Naive thymus-derived CD4-positive, alpha-beta T cell (primary cell): ENCODE results near the gene NRXN3. TPM values are rescaled to one million over a fixed set of nuclear protein-coding genes. Genes with fewer than 3 reads are reported as not detected.

Experiments
- ATAC-seq: fragments of 150-1000 bp; cut with Tn5 transposase; 2 replicates; pipeline ENCODE4 v1.10.0; 2021; ENCODE audit warnings: mild to moderate bottlenecking, moderate library complexity
- CTCF ChIA-PET: fragments of 350-600 bp; sonication (Branson Sonifier 250); formaldehyde crosslinking; loops from one replicate; lab custom pipeline; 2021; ENCODE audit warnings: antibody characterized with exemption; lab: Charles Lee
- POLR2A ChIA-PET: fragments of 350-600 bp; sonication (Branson Sonifier 250); formaldehyde crosslinking; loops from one replicate; lab custom pipeline; 2021; ENCODE audit warnings: antibody characterized with exemption, inconsistent platforms; lab: Charles Lee
- DNase-seq, 9 donors: peaks; one replicate each; pipeline versions ENCODE4 v3.0.0 to v3.0.0-alpha.2; 2020 to 2022; ENCODE audit warnings: mixed read lengths in 1 of 9
- H3K27ac ChIP-seq: one replicate; pipeline ENCODE4 v1.7.0; 2013; ENCODE audit warnings: mild to moderate bottlenecking, low read depth, low read length, moderate library complexity
- H3K27me3 ChIP-seq, 2 donors: one replicate each; pipeline ENCODE4 v1.7.0; 2013; ENCODE audit warnings: low read length in 2 of 2, mild to moderate bottlenecking in 2 of 2, moderate library complexity in 2 of 2; ENCODE audit not compliant: control insufficient read depth in 2 of 2, insufficient read depth in 2 of 2
- H3K36me3 ChIP-seq, 3 experiments: 1 replicate in 2 of 3; 2 replicates in 1 of 3; pipeline ENCODE4 v1.7.0; 2013; ENCODE audit warnings: low read length in 3 of 3, mild to moderate bottlenecking in 3 of 3, moderate library complexity in 1 of 3; ENCODE audit not compliant: insufficient read depth in 3 of 3, control insufficient read depth in 2 of 3
- H3K4me1 ChIP-seq, 2 donors: one replicate each; pipeline ENCODE4 v1.7.0; 2013; ENCODE audit warnings: low read length in 2 of 2, mild to moderate bottlenecking in 2 of 2, moderate library complexity in 1 of 2; ENCODE audit not compliant: control insufficient read depth in 2 of 2, insufficient read depth in 2 of 2
- H3K4me3 ChIP-seq: 2 replicates; pipeline ENCODE4 v1.7.0; 2013; ENCODE audit warnings: mild to moderate bottlenecking, low read length
- H3K9me3 ChIP-seq, 3 experiments: 1 replicate in 2 of 3; 2 replicates in 1 of 3; pipeline ENCODE4 v1.7.0; 2013; ENCODE audit warnings: low read length in 3 of 3; ENCODE audit not compliant: control insufficient read depth in 2 of 3
- H3K27ac Mint-ChIP-seq, 9 donors: one replicate each; pipeline ENCODE4 v1.8.0; 2020 to 2022; ENCODE audit warnings: mixed read lengths in 9 of 9, mild to moderate bottlenecking in 8 of 9, moderate library complexity in 5 of 9, inconsistent platforms in 2 of 9
- H3K27me3 Mint-ChIP-seq, 5 donors: one replicate each; pipeline ENCODE4 v1.8.0; 2021 to 2022; ENCODE audit warnings: mixed read lengths in 5 of 5, mild to moderate bottlenecking in 1 of 5
- H3K36me3 Mint-ChIP-seq, 5 donors: one replicate each; pipeline ENCODE4 v1.8.0; 2020 to 2022; ENCODE audit warnings: mixed read lengths in 5 of 5, mild to moderate bottlenecking in 3 of 5, inconsistent platforms in 1 of 5
- H3K4me1 Mint-ChIP-seq, 7 donors: one replicate each; pipeline ENCODE4 v1.8.0; 2020 to 2022; ENCODE audit warnings: mixed read lengths in 7 of 7, mild to moderate bottlenecking in 3 of 7, inconsistent platforms in 1 of 7
- H3K4me3 Mint-ChIP-seq, 10 donors: one replicate each; pipeline ENCODE4 v1.8.0; 2020 to 2022; ENCODE audit warnings: mild to moderate bottlenecking in 10 of 10, mixed read lengths in 10 of 10, moderate library complexity in 6 of 10, inconsistent platforms in 2 of 10
- H3K9me3 Mint-ChIP-seq, 11 donors: one replicate each; pipeline ENCODE4 v1.8.0; 2020 to 2022; ENCODE audit warnings: mixed read lengths in 11 of 11, mild to moderate bottlenecking in 4 of 11, inconsistent platforms in 1 of 11, moderate library complexity in 1 of 11
- intact Hi-C, 2 donors: fragments of 100-400 bp; cut with micrococcal nuclease; formaldehyde crosslinking; loops; one replicate each; pipeline ENCODE4 v1.15.1; 2023
- polyA plus RNA-seq, 2 donors: library from polyadenylated mRNA; unstranded; fragments of 300-500 nt; fragmentation: Illumina TruSeq; gene quantifications; one replicate each; pipeline ENCODE4 v1.2.3, GENCODE V29; 2021
- total RNA-seq, 6 experiments: library from RNA in 5 of 6; stranded (reverse) in 5 of 6; gene quantifications; 1 replicate in 5 of 6; 2 replicates in 1 of 6; pipeline ENCODE4 v1.2.3 and lab custom pipeline; 2021 to 2026

Gene NRXN3
- total and polyA plus RNA-seq, 7 experiments from 2014 or later, result not detected

- Histone ChIP-seq H3K9me3 (no peaks in the 10 kb centered on the region), H3K27ac (no peak overlapping the region), H3K4me1 (no peaks in the 10 kb centered on the region), H3K27me3 (no peaks in the 10 kb centered on the region), H3K4me3 (no peak overlapping the region), H3K36me3 (no peaks in the 10 kb centered on the region)
- DNase-seq, result no peak
- no peak for ATAC-seq
- no peaks in the 10 kb centered on the region for H3K27me3 Mint-ChIP-seq
- no peaks in the 10 kb centered on the region for H3K36me3 Mint-ChIP-seq
- no peak overlapping the region for H3K27ac Mint-ChIP-seq
- CTCF ChIA-PET, result no interaction called here
- no peak overlapping the region for H3K4me3 Mint-ChIP-seq
- peaks cover 0 to 3% (median 0%) of the 10 kb centered on the region in 11 donors for H3K9me3 Mint-ChIP-seq
- no peaks in the 10 kb centered on the region for H3K4me1 Mint-ChIP-seq
- intact Hi-C loops, result no loop called here
- POLR2A ChIA-PET, result no interaction called here
These were observed 1430.2 kb downstream of the NRXN3 start for GRCh38 chr14:79600406-79600805.

DNA sequence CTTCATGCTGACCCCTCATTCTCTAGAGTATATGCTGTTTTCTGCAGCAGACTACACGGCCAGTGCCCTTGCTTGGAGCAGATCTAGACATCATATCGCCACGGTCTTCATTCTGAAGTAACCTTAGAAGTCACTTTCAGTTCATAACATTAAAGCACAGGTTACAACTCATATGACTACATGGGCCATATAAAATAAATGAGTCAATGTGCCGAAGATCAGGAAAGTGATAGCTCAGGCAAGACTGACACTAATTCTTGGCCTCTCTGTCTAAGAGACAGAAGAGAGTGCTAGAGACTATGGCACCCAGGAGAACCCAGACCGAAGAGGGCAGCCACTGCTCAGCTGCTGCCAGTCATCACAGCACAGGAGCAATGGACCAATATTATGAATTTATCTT lies 1431.4 kb downstream of the NRXN3 start:
- Histone ChIP-seq H3K4me1 (no peaks in the 10 kb centered on the region), H3K4me3 (no peak overlapping the region), H3K27me3 (no peaks in the 10 kb centered on the region), H3K27ac (no peak overlapping the region), H3K9me3 (no peaks in the 10 kb centered on the region), H3K36me3 (no peaks in the 10 kb centered on the region)
- H3K27me3 Mint-ChIP-seq, result peaks cover 0 to 4% (median 0%) of the 10 kb centered on the region in 5 donors
- ATAC-seq (no peak), DNase-seq (no peak)
- ChIA-PET CTCF (no interaction called here), POLR2A (no interaction called here)
- intact Hi-C loops, result no loop called here
- H3K27ac Mint-ChIP-seq, result no peak overlapping the region
- no peak overlapping the region for H3K4me3 Mint-ChIP-seq
- no peaks in the 10 kb centered on the region for H3K36me3 Mint-ChIP-seq
- peaks cover 0 to 3% (median 0%) of the 10 kb centered on the region in 11 donors for H3K9me3 Mint-ChIP-seq
- H3K4me1 Mint-ChIP-seq, result no peaks in the 10 kb centered on the region

DNA sequence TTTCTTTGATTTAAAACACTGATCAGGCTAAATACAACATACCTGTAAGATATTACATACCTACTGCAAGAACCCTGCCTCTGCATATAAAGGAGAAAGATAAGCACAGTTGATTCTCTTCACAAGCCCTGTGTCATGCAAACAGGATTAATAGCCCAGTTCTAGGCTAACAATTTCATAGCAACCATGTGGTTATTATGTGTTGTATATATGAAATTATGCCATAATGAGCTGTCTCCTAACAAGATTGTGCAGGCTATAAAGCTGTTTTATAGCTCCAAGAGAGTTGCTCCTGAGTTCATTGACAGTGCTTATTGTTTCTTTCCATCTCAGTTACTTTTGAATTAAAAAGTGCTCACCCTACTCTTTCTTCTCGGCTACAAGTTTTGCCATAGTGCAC lies 1431.9 kb downstream of the NRXN3 start:
- Histone ChIP-seq H3K27me3 (no peaks in the 10 kb centered on the region), H3K27ac (no peak overlapping the region), H3K4me1 (no peaks in the 10 kb centered on the region), H3K36me3 (no peaks in the 10 kb centered on the region), H3K4me3 (no peak overlapping the region), H3K9me3 (no peaks in the 10 kb centered on the region)
- no peaks in the 10 kb centered on the region for H3K4me1 Mint-ChIP-seq
- intact Hi-C loops, result no loop called here
- ChIA-PET POLR2A (no interaction called here), CTCF (no interaction called here)
- DNase-seq (no peak), ATAC-seq (no peak)
- peaks cover 0 to 3% (median 0%) of the 10 kb centered on the region in 11 donors for H3K9me3 Mint-ChIP-seq
- no peak overlapping the region for H3K4me3 Mint-ChIP-seq
- H3K27me3 Mint-ChIP-seq, result peaks cover 0 to 4% (median 0%) of the 10 kb centered on the region in 5 donors
- no peak overlapping the region for H3K27ac Mint-ChIP-seq
- no peaks in the 10 kb centered on the region for H3K36me3 Mint-ChIP-seq

DNA sequence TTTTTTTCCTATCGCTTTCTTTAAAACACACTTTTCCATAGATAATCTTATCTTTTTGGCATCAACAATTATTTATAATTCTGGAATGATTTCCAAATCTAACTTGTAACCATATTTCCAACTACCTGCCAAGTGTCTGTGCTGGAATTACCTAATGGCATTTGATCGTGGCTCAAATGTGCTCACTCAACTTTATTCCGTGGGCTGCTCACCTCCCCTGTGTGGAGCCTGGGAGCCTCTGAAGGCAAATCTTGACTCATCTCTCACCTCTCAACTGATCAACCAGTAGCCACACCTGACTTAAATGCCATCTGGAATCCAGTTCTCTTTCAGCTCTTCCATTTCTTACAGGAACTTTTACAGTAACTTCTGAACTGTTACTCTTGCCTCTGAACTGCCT lies 1432.6 kb downstream of the NRXN3 start:
- Mint-ChIP-seq H3K4me1 (no peaks in the 10 kb centered on the region), H3K36me3 (no peaks in the 10 kb centered on the region), H3K27me3 (peaks cover 0 to 4% (median 0%) of the 10 kb centered on the region in 5 donors), H3K9me3 (peaks cover 0 to 3% (median 0%) of the 10 kb centered on the region in 11 donors), H3K27ac (no peak overlapping the region), H3K4me3 (no peak overlapping the region)
- Histone ChIP-seq H3K9me3 (no peaks in the 10 kb centered on the region), H3K36me3 (no peaks in the 10 kb centered on the region), H3K27ac (no peak overlapping the region), H3K27me3 (no peaks in the 10 kb centered on the region), H3K4me3 (no peak overlapping the region), H3K4me1 (no peaks in the 10 kb centered on the region)
- no peak for ATAC-seq
- ChIA-PET CTCF (no interaction called here), POLR2A (no interaction called here)
- intact Hi-C loops, result no loop called here
- DNase-seq, result no peak

DNA sequence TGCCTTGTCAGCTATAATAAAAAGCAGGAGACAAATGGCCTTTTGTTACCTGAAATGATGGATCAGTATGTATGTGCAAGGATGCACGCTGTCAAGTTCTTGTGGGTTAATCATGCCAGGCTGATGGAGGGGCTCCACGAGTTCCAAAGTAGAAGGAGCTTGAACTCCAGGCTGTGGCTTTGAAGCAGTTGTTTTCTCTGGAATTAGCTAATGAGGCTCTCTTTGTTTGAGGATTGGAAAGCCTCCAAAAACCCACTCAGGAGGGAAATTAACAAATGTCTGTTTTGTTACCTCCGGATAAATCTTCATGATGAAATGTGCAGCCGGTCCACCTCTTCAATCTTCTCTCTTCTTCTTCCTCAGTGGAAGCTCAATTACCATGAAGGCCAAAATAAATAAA lies 1435.7 kb downstream of the NRXN3 start:
- intact Hi-C loops, result no loop called here
- H3K9me3 ChIP-seq, result no peaks in the 10 kb centered on the region
- no peak overlapping the region for H3K4me3 ChIP-seq
- no peaks in the 10 kb centered on the region for H3K36me3 ChIP-seq
- no peaks in the 10 kb centered on the region for H3K4me1 Mint-ChIP-seq
- H3K36me3 Mint-ChIP-seq, result no peaks in the 10 kb centered on the region
- peaks cover 0 to 4% (median 0%) of the 10 kb centered on the region in 5 donors for H3K27me3 Mint-ChIP-seq
- no peak overlapping the region for H3K27ac Mint-ChIP-seq
- H3K4me3 Mint-ChIP-seq, result no peak overlapping the region
- ChIA-PET POLR2A (no interaction called here), CTCF (no interaction called here)
- H3K9me3 Mint-ChIP-seq, result peaks cover 0 to 5% (median 0%) of the 10 kb centered on the region in 11 donors
- DNase-seq (no peak), ATAC-seq (no peak)
- no peak overlapping the region for H3K27ac ChIP-seq
- H3K27me3 ChIP-seq, result no peaks in the 10 kb centered on the region
- no peaks in the 10 kb centered on the region for H3K4me1 ChIP-seq

- intact Hi-C loops, result no loop called here
- H3K36me3 Mint-ChIP-seq, result no peaks in the 10 kb centered on the region
- H3K4me3 ChIP-seq, result no peak overlapping the region
- peaks cover 0 to 3% (median 0%) of the 10 kb centered on the region in 7 donors for H3K4me1 Mint-ChIP-seq
- ATAC-seq, result no peak
- no peaks in the 10 kb centered on the region for H3K27me3 ChIP-seq
- no peak overlapping the region for H3K4me3 Mint-ChIP-seq
- no peaks in the 10 kb centered on the region for H3K4me1 ChIP-seq
- no peaks in the 10 kb centered on the region for H3K36me3 ChIP-seq
- ChIA-PET CTCF (no interaction called here), POLR2A (no interaction called here)
- peaks cover 0 to 5% (median 0%) of the 10 kb centered on the region in 11 donors for H3K9me3 Mint-ChIP-seq
- H3K27ac ChIP-seq, result no peak overlapping the region
- peaks cover 0 to 4% (median 0%) of the 10 kb centered on the region in 5 donors for H3K27me3 Mint-ChIP-seq
- no peaks in the 10 kb centered on the region for H3K9me3 ChIP-seq
- H3K27ac Mint-ChIP-seq, result no peak overlapping the region
- DNase-seq, result no peak
These were observed 1438.3 kb downstream of the NRXN3 start for GRCh38 chr14:79608446-79608845.

GRCh38 chr14:79613625-79614024 lies 1443.5 kb downstream of the NRXN3 start:
- Histone ChIP-seq H3K27me3 (no peaks in the 10 kb centered on the region), H3K4me1 (no peaks in the 10 kb centered on the region), H3K4me3 (no peak overlapping the region), H3K36me3 (no peaks in the 10 kb centered on the region), H3K9me3 (no peaks in the 10 kb centered on the region), H3K27ac (no peak overlapping the region)
- H3K36me3 Mint-ChIP-seq, result no peaks in the 10 kb centered on the region
- intact Hi-C loops, result no loop called here
- H3K27ac Mint-ChIP-seq, result no peak overlapping the region
- peaks cover 0 to 5% (median 0%) of the 10 kb centered on the region in 7 donors for H3K4me1 Mint-ChIP-seq
- POLR2A ChIA-PET, result no interaction called here
- peaks cover 0 to 4% (median 0%) of the 10 kb centered on the region in 5 donors for H3K27me3 Mint-ChIP-seq
- DNase-seq (peak in 1 of 9 donors; percentile 15), ATAC-seq (no peak)
- CTCF ChIA-PET, result no interaction called here
- no peak overlapping the region for H3K4me3 Mint-ChIP-seq
- H3K9me3 Mint-ChIP-seq, result peaks cover 0 to 17% (median 4%) of the 10 kb centered on the region in 11 donors
